Measurements from ENCODE around the gene OR5H2.

Gene OR5H2

GRCh38 chr3:98290916-98291315 is 8.6 kb downstream of the OR5H2 start:
- no peak overlapping the region for H3K4me2 ChIP-seq (ENCODE audit: low read length)
- no peaks in the 10 kb centered on the region for H4K20me1 ChIP-seq (ENCODE audit: insufficient read depth, low read length)
- H3K79me2 ChIP-seq (ENCODE audit: low read length), result no peaks in the 10 kb centered on the region

DNA sequence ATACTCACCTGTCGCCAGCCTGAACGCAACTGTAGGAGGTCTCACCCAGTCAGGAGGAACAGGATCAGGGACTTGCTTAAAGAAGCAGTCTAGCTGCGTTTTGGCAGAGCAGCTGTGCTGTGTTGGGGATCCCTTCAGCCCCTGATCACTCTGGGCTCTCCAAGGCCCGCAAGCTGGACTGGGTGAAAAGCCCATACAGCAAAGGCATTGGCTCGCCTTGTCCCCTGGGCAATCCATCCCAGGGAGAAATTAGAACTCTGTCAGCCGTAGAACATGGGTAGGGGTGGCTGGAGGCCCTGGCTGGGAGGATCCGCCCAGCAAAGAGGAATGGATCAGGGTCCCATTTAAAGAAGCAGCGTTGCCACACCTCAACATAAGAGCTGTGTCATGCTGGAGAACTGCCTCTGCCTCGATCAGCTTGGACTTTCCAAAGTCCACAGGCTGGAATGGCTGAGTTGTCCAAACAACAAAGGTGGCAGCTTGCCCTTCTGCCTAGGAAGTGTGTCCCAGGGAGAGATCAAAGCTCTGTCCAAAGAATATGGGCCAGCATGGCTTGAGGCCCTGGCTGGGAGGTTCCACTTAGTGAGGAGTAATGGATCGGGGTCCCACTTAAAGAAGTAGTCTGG is 9.1 kb downstream of the OR5H2 start:
- H3K79me2 ChIP-seq (ENCODE audit: low read length), result no peaks in the 10 kb centered on the region
- H3K4me2 ChIP-seq (ENCODE audit: low read length), result no peak overlapping the region
- no peak overlapping the region for H3K27ac ChIP-seq (ENCODE audit: low read length)
- no peaks in the 10 kb centered on the region for H3K27me3 ChIP-seq (ENCODE audit: low read depth, low read length)
- H3K9me3 ChIP-seq (ENCODE audit: insufficient read depth, low read length), result no peaks in the 10 kb centered on the region
- H3K4me1 ChIP-seq (ENCODE audit: low read length), result no peaks in the 10 kb centered on the region
- no peak overlapping the region for H3K9ac ChIP-seq (ENCODE audit: low read length)
- H2AFZ ChIP-seq (ENCODE audit: low read depth, low read length), result no peak overlapping the region
- no peaks in the 10 kb centered on the region for H3K36me3 ChIP-seq (replicated peaks; ENCODE audit: low read depth, low read length)
- H4K20me1 ChIP-seq (ENCODE audit: insufficient read depth, low read length), result no peaks in the 10 kb centered on the region
- H3K4me3 ChIP-seq (ENCODE audit: low read length), result no peak overlapping the region
- TF ChIP-seq EZH2phosphoT487 (IDR thresholded peaks at IDR 0.05; ENCODE audit: low read depth) (no peak), CTCF (IDR thresholded peaks at IDR 0.05; ENCODE audit: low read depth, low read length) (no peak)

More at GRCh38 chr3:98290916-98291315, 8.6 kb downstream of the OR5H2 start:
- no peak for TF ChIP-seq EZH2phosphoT487 (IDR thresholded peaks at IDR 0.05; ENCODE audit: low read depth)
- no peak for TF ChIP-seq CTCF (IDR thresholded peaks at IDR 0.05; ENCODE audit: low read depth, low read length)
- H3K27me3 ChIP-seq (ENCODE audit: low read depth, low read length), result no peaks in the 10 kb centered on the region
- H3K4me3 ChIP-seq (ENCODE audit: low read length), result no peak overlapping the region
- H3K9me3 ChIP-seq (ENCODE audit: insufficient read depth, low read length), result no peaks in the 10 kb centered on the region
- no peak overlapping the region for H2AFZ ChIP-seq (ENCODE audit: low read depth, low read length)
- no peak overlapping the region for H3K27ac ChIP-seq (ENCODE audit: low read length)
- H3K9ac ChIP-seq (ENCODE audit: low read length), result no peak overlapping the region
- H3K36me3 ChIP-seq (replicated peaks; ENCODE audit: low read depth, low read length), result no peaks in the 10 kb centered on the region
- H3K4me1 ChIP-seq (ENCODE audit: low read length), result no peaks in the 10 kb centered on the region

GRCh38 chr3:98322101-98322500 is 39.8 kb downstream of the OR5H2 start:
- H3K9me3 ChIP-seq (ENCODE audit: insufficient read depth, low read length), result no peaks in the 10 kb centered on the region
- H3K27me3 ChIP-seq (ENCODE audit: low read depth, low read length), result no peaks in the 10 kb centered on the region
- H3K4me1 ChIP-seq (ENCODE audit: low read length), result peaks cover 4% of the 10 kb centered on the region
- no peak overlapping the region for H3K4me3 ChIP-seq (ENCODE audit: low read length)
- no peaks in the 10 kb centered on the region for H4K20me1 ChIP-seq (ENCODE audit: insufficient read depth, low read length)
- no peak overlapping the region for H2AFZ ChIP-seq (ENCODE audit: low read depth, low read length)
- H3K9ac ChIP-seq (ENCODE audit: low read length), result no peak overlapping the region
- TF ChIP-seq CTCF (IDR thresholded peaks at IDR 0.05; ENCODE audit: low read depth, low read length), result no peak
- H3K79me2 ChIP-seq (ENCODE audit: low read length), result no peaks in the 10 kb centered on the region
- H3K4me2 ChIP-seq (ENCODE audit: low read length), result no peak overlapping the region
- no peaks in the 10 kb centered on the region for H3K36me3 ChIP-seq (replicated peaks; ENCODE audit: low read depth, low read length)
- H3K27ac ChIP-seq (ENCODE audit: low read length), result no peak overlapping the region

- Histone ChIP-seq H3K9ac (ENCODE audit: low read length) (no peak overlapping the region), H3K27me3 (ENCODE audit: low read depth, low read length) (no peaks in the 10 kb centered on the region), H3K4me1 (ENCODE audit: low read length) (peaks cover 6% of the 10 kb centered on the region), H2AFZ (ENCODE audit: low read depth, low read length) (no peak overlapping the region), H3K79me2 (ENCODE audit: low read length) (no peaks in the 10 kb centered on the region), H4K20me1 (ENCODE audit: insufficient read depth, low read length) (no peaks in the 10 kb centered on the region), H3K4me2 (ENCODE audit: low read length) (no peak overlapping the region), H3K27ac (ENCODE audit: low read length) (no peak overlapping the region), H3K4me3 (ENCODE audit: low read length) (no peak overlapping the region), H3K9me3 (ENCODE audit: insufficient read depth, low read length) (no peaks in the 10 kb centered on the region), H3K36me3 (replicated peaks; ENCODE audit: low read depth, low read length) (no peaks in the 10 kb centered on the region)
- TF ChIP-seq CTCF (IDR thresholded peaks at IDR 0.05; ENCODE audit: low read depth, low read length), result no peak
- no peak for TF ChIP-seq EZH2phosphoT487 (IDR thresholded peaks at IDR 0.05; ENCODE audit: low read depth)
Measured at GRCh38 chr3:98322686-98323085, 40.4 kb downstream of the OR5H2 start.

All from OCI-LY3 (cell line).